Stimulated activated CD8-positive, alpha-beta memory T cell treated with anti-CD3 and anti-CD28 coated beads, Interleukin-4, amount 100 ng/mL, for 24 hours (primary cell): ENCODE data around the gene MLLT6.
A peak's percentile ranks its signal among the peaks of the same experiment; 100 is the strongest.

Source experiments
- DNase-seq: peaks from one replicate; pipeline ENCODE4 v3.0.0-alpha.2; 2020; ENCODE audit warnings: low read depth

MLLT6 gene

GRCh38 chr17:38674749-38675615, 30.1 kb upstream of the MLLT6 start, which contains the start of gene EPOP:
Gene EPOP (minus strand): TSS chr17:38674957. CDS start chr17:38674495, 462 bp downstream.
- peak; percentile 87 for DNase-seq

GRCh38 chr17:38676706-38677504, 28.2 kb upstream of the MLLT6 start:
- peak; percentile 71 for DNase-seq

- DNase-seq: no peak
Measured at GRCh38 chr17:38677819-38678218, 27.3 kb upstream of the MLLT6 start.

- no peak for DNase-seq
Measured at GRCh38 chr17:38681096-38681495, 24.0 kb upstream of the MLLT6 start.

GRCh38 chr17:38685491-38685890, 19.6 kb upstream of the MLLT6 start:
- no peak for DNase-seq

GRCh38 chr17:38687286-38687685, 17.8 kb upstream of the MLLT6 start:
- DNase-seq: no peak

- DNase-seq: no peak
Measured at GRCh38 chr17:38690386-38690785, 14.7 kb upstream of the MLLT6 start.

GRCh38 chr17:38691154-38691553, 13.9 kb upstream of the MLLT6 start:
- DNase-seq: no peak

GRCh38 chr17:38693700-38694329, 11.3 kb upstream of the MLLT6 start:
- no peak for DNase-seq

GRCh38 chr17:38697061-38697820, 7.8 kb upstream of the MLLT6 start:
- DNase-seq: no peak

- DNase-seq: no peak
Measured at GRCh38 chr17:38698760-38699159, 6.3 kb upstream of the MLLT6 start.

GRCh38 chr17:38701504-38702165, 3.4 kb upstream of the MLLT6 start:
- peak; percentile 63 for DNase-seq

GRCh38 chr17:38702166-38702915, 2.7 kb upstream of the MLLT6 start:
- DNase-seq: peak; percentile 73

- no peak for DNase-seq
Measured at GRCh38 chr17:38702916-38703741, 1.9 kb upstream of the MLLT6 start.

- peak; percentile 82 for DNase-seq
Measured at GRCh38 chr17:38703742-38704605, 1.1 kb upstream of the MLLT6 start.

- no peak for DNase-seq
Measured at GRCh38 chr17:38705523-38705802, 390 bp downstream of the MLLT6 start.

GRCh38 chr17:38705803-38706504, 881 bp downstream of the MLLT6 start:
- peak; percentile 36 for DNase-seq
